Measurements from ENCODE around the gene ARMC6. TPM values are rescaled to one million over a fixed set of nuclear protein-coding genes. Genes with fewer than 3 reads are reported as not detected.

Gene ARMC6
- total RNA-seq, 3 donors from 2014 or later, result 20.3 to 29.5 (median 27.7) TPM

DNA sequence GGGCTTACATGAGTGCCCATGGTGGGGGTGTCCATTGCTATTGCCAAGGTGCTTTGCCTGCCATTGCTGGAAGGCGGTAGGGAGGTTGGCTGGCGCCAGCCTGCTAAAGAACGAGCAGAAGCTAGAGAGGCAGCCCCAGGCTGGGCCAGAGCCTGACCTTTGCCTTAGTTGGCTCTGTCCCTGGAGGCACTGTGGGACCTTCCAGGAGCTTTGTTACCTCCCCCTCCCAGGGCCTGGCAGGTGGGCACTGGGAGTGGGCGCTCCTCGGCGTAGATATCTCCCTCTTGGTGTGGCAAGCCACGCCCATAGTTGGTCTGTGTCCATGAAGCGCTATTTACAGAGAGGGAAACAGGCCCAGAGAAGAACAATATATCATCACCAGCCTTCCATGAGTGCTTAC is 28.1 kb downstream of the ARMC6 start:
- intact Hi-C loops (cut with DNase I; ENCODE audit: low total_unique reads), result no loop called here
- peaks cover 0 to 9% of the 10 kb centered on the region in 2 donors for H3K4me1 ChIP-seq
- no peak overlapping the region for H3K4me3 ChIP-seq
- H3K27me3 ChIP-seq, result no peaks in the 10 kb centered on the region
- TF ChIP-seq POLR2AphosphoS5 (IDR thresholded peaks at IDR 0.05) (no peak), POLR2A (IDR thresholded peaks at IDR 0.05) (no peak)
- TF ChIP-seq, protein P1, sequence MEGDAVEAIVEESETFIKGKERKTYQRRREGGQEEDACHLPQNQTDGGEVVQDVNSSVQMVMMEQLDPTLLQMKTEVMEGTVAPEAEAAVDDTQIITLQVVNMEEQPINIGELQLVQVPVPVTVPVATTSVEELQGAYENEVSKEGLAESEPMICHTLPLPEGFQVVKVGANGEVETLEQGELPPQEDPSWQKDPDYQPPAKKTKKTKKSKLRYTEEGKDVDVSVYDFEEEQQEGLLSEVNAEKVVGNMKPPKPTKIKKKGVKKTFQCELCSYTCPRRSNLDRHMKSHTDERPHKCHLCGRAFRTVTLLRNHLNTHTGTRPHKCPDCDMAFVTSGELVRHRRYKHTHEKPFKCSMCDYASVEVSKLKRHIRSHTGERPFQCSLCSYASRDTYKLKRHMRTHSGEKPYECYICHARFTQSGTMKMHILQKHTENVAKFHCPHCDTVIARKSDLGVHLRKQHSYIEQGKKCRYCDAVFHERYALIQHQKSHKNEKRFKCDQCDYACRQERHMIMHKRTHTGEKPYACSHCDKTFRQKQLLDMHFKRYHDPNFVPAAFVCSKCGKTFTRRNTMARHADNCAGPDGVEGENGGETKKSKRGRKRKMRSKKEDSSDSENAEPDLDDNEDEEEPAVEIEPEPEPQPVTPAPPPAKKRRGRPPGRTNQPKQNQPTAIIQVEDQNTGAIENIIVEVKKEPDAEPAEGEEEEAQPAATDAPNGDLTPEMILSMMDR (IDR thresholded peaks at IDR 0.05), result no peak
- DNase-seq (ENCODE audit: low spot score in 2 of 2), result no peak
- H3K36me3 ChIP-seq, result no peaks in the 10 kb centered on the region
- no peak overlapping the region for H3K27ac ChIP-seq
- no peaks in the 10 kb centered on the region for H3K9me3 ChIP-seq

DNA sequence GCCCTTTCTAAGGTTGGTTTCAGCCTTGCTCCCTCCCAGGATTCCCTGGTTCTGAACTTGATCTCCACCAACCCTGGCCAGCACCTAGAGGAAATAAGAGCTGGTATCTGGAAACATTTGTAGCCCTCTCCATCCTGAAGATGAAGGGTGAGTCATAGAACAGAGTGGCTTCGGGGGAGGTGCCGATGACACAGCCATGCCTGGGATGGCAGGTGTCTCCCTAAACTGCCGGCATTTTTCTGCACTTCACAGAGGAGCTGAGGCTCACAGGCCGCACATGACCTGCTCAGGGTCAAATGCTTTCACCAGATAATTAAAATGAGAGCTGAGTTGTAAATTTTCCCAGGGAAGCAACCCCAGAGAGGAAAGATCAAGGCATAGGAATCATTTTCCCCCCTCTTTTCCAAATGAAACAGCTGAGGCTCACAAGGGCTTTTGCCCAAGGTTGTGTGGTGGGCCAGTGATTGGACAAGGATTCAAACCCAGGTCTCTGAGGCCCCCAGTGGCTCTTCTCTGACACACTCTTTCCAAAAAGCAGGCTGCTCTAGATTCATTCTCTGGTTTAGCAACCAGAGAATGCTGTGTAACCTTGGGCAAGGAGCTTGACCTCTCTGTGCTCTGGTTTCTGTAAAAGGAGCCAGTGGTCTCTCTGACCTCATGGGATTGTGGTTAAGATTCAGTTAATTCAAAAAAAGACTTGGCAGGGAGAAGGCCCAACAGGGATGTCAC is 29.2 kb downstream of the ARMC6 start:
- TF ChIP-seq, protein P1 (IDR thresholded peaks at IDR 0.05), result no peak
- TF ChIP-seq POLR2AphosphoS5 (IDR thresholded peaks at IDR 0.05) (no peak), POLR2A (IDR thresholded peaks at IDR 0.05) (no peak)
- H3K27ac ChIP-seq, result peak overlapping the region; percentile 74 to 88
- no peaks in the 10 kb centered on the region for H3K27me3 ChIP-seq
- intact Hi-C loops (cut with DNase I; ENCODE audit: low total_unique reads), result no loop called here
- peaks cover 0 to 9% of the 10 kb centered on the region in 2 donors for H3K4me1 ChIP-seq
- H3K9me3 ChIP-seq, result no peaks in the 10 kb centered on the region
- H3K4me3 ChIP-seq, result peak overlapping the region; percentile 73 to 90 (median 87)
- H3K36me3 ChIP-seq, result no peaks in the 10 kb centered on the region
- DNase-seq (ENCODE audit: low spot score in 2 of 2), result no peak

DNA sequence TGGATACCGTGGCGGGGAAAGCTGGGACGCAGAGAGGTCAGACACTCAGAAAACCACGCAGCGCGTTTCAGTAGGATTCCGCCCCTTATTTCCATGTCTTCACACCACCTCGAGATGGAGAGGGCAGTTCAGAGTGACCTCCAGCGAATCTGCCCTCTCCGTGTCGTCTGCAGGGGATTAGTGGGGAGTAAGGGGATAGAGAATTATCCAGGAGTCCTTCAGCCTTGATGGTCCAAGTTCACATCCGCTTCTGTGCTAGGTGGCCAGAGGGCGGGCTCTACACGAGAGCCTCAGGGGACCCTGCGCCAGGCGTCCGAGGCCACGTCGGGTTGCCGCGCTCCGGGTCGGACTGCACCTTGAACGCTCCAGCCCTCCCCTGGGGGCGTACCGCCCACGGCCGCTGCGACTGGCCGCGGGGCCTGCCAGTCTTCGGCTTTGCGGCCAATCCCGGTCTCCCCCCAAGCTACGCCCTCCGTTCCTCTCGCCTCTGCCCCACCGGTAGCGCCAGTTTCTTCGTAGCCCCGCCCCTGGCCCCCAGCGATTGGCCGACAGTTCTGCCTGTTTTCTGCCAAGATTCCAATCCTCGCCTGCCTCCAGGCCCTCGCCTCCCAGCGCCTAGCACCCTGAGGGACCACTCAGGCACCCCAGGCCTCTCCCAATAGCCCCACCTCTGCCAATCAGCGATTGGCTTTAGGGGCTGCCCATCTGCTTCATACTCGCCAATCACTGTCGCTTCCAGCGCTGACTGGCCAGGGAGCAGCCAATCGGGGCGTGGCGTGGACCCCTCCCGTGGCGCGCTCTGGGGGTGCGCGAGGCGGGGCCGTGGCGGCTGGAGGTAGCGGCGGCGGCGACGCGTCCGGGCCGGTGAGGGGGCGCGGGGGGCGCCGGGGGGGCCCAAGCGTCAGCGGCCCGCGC is 30.0 kb downstream of the ARMC6 start, which contains the start of gene SLC25A42:
TSS of gene SLC25A42 (plus strand) at position 812 of the 915 bp plus-strand sequence. CDS start 32,131 bp downstream, outside the sequence.
- Histone ChIP-seq H3K27ac (peak within 1 kb of the TSS; percentile 74 to 88), H3K9me3 (no peaks in the 10 kb centered on the region), H3K27me3 (no peaks in the 10 kb centered on the region), H3K4me3 (peak within 1 kb of the TSS; percentile 73 to 90 (median 87)), H3K4me1 (peaks cover 0 to 9% of the 10 kb centered on the region in 2 donors), H3K36me3 (no peaks in the 10 kb centered on the region)
- DNase-seq (ENCODE audit: low spot score in 2 of 2), result peak; percentile 96 to 97
- TF ChIP-seq POLR2AphosphoS5 (IDR thresholded peaks at IDR 0.05), result peak in 2 of 3 donors; percentile 54 to 71
- TF ChIP-seq POLR2A (IDR thresholded peaks at IDR 0.05), result no peak
- intact Hi-C loops (cut with DNase I; ENCODE audit: low total_unique reads), result loop anchor here (1.0 kb wide), 1 partner anchor 74 kb away; no protein-coding TSS in a partner anchor

DNA sequence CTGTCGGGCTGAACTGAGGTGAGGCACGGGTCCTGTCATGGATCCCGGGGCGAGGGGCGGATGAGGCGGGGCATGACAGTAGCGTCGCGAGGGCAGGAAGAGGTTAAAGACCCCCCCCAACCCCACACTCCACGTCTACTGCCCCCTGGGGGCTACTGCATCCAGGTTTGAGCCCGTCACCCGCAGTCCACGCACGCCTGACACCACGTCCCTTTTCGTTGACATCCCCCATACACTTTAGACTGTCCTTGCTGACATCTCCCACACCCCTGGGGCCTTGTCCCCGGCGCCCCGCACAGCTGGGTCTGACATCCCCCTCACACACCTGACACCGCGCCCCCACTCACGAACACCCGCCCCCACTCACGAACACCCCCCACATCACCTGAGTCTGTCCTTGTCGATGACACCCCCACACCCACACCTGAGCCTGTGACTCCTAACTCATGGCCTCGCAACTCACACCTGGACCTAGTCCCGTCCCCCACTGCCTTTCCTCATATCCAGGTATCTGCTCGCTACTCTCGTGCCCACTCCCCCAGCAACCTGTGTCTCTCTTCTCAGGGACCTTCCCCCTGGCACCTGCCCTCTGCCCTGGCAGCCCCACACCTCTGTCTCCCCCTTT is 30.8 kb downstream of the ARMC6 start:
- Histone ChIP-seq H3K4me3 (peak overlapping the region; percentile 73 to 90 (median 87)), H3K27ac (peak overlapping the region; percentile 74 to 88), H3K4me1 (peaks cover 0 to 9% of the 10 kb centered on the region in 2 donors), H3K27me3 (no peaks in the 10 kb centered on the region), H3K36me3 (no peaks in the 10 kb centered on the region), H3K9me3 (no peaks in the 10 kb centered on the region)
- intact Hi-C loops (cut with DNase I; ENCODE audit: low total_unique reads), result loop anchor here (1.0 kb wide), 1 partner anchor 73 kb away; no protein-coding TSS in a partner anchor
- peak in 1 of 2 donors; percentile 25 for DNase-seq (ENCODE audit: low spot score in 2 of 2)
- TF ChIP-seq POLR2A (IDR thresholded peaks at IDR 0.05) (no peak), POLR2AphosphoS5 (IDR thresholded peaks at IDR 0.05) (no peak)
- TF ChIP-seq, protein P1 (IDR thresholded peaks at IDR 0.05), result no peak
